GM18868 (cell line): ENCODE results near the gene PPIP5K2.
"Not testable (repeated sequence)": the region's sequence is repeated elsewhere in the genome, so short reads cannot be mapped to it uniquely, and the experiment has no call there.

ENCODE experiments used
- ATAC-seq: cut with Tn5 transposase; IDR thresholded peaks from one replicate; pipeline ENCODE4 v1.9.1; 2021; ENCODE audit warnings: mild to moderate bottlenecking, moderate library complexity; ENCODE audit not compliant: unreplicated experiment

PPIP5K2 gene

GRCh38 chr5:103205991-103206700 is 86.0 kb downstream of the PPIP5K2 start:
- no peak for ATAC-seq

- ATAC-seq, result no peak
Observed at GRCh38 chr5:103207011-103207410, 86.9 kb downstream of the PPIP5K2 start.

- no peak for ATAC-seq
Observed at GRCh38 chr5:103207653-103208052, 87.6 kb downstream of the PPIP5K2 start.

- no peak for ATAC-seq
Observed at GRCh38 chr5:103208460-103208859, 88.4 kb downstream of the PPIP5K2 start.

GRCh38 chr5:103209065-103209464 is 89.0 kb downstream of the PPIP5K2 start:
- ATAC-seq, result no peak

- ATAC-seq, result no peak
Observed at GRCh38 chr5:103210952-103211351, 90.9 kb downstream of the PPIP5K2 start.

GRCh38 chr5:103211576-103212561 is 91.8 kb downstream of the PPIP5K2 start:
- ATAC-seq, result peak; percentile 79

GRCh38 chr5:103216137-103216536 is 96.0 kb downstream of the PPIP5K2 start:
- no peak for ATAC-seq

GRCh38 chr5:103216697-103217096 is 96.6 kb downstream of the PPIP5K2 start:
- ATAC-seq, result no peak

- no peak for ATAC-seq
Observed at GRCh38 chr5:103217101-103217500, 97.0 kb downstream of the PPIP5K2 start.

- ATAC-seq, result no peak
Observed at GRCh38 chr5:103218164-103218563, 98.1 kb downstream of the PPIP5K2 start.

GRCh38 chr5:103219074-103219473 is 99.0 kb downstream of the PPIP5K2 start:
- not testable (repeated sequence) for ATAC-seq

- no peak for ATAC-seq
Observed at GRCh38 chr5:103223031-103223955, 103.2 kb downstream of the PPIP5K2 start.

GRCh38 chr5:103224118-103224893 is 104.2 kb downstream of the PPIP5K2 start:
- ATAC-seq, result peak; percentile 97

GRCh38 chr5:103224894-103225246 is 104.8 kb downstream of the PPIP5K2 start:
- ATAC-seq, result no peak

GRCh38 chr5:103228061-103228460 is 108.0 kb downstream of the PPIP5K2 start:
- ATAC-seq, result no peak

GRCh38 chr5:103228588-103228987 is 108.5 kb downstream of the PPIP5K2 start:
- ATAC-seq, result no peak

GRCh38 chr5:103232393-103232999 is 112.4 kb downstream of the PPIP5K2 start:
- peak; percentile 87 for ATAC-seq

GRCh38 chr5:103234239-103234975 is 114.3 kb downstream of the PPIP5K2 start:
- no peak for ATAC-seq
